Putamen (tissue), 1 donor: Measurements from ENCODE around the gene NCAPH2.

Experiments
- DNase-seq: peaks from one replicate; pipeline ENCODE4 v3.0.0-alpha.2; 2016; ENCODE audit warnings: low spot score

The NCAPH2 gene

GRCh38 chr22:50548921-50549790 lies 41.1 kb downstream of the NCAPH2 start:
- no peak for DNase-seq

GRCh38 chr22:50550395-50550794 lies 42.4 kb downstream of the NCAPH2 start:
- DNase-seq, result no peak

- no peak for DNase-seq
Observed at GRCh38 chr22:50551160-50551752, 43.2 kb downstream of the NCAPH2 start.

- no peak for DNase-seq
Observed at GRCh38 chr22:50553310-50553709, 45.3 kb downstream of the NCAPH2 start.

- DNase-seq, result peak; percentile 63
Observed at GRCh38 chr22:50556703-50557102, 48.7 kb downstream of the NCAPH2 start.

GRCh38 chr22:50560034-50560433 lies 52.0 kb downstream of the NCAPH2 start:
- no peak for DNase-seq

GRCh38 chr22:50561401-50562358 lies 53.7 kb downstream of the NCAPH2 start:
- DNase-seq, result no peak

- DNase-seq, result peak; percentile 91
Observed at GRCh38 chr22:50562523-50563412, 54.7 kb downstream of the NCAPH2 start, which contains the start of gene SYCE3. SYCE3 (minus strand) TSS chr22:50562919; CDS start chr22:50556405, 6,514 bp downstream.

- DNase-seq, result no peak
Observed at GRCh38 chr22:50563413-50564160, 55.6 kb downstream of the NCAPH2 start.

- DNase-seq, result no peak
Observed at GRCh38 chr22:50564289-50564688, 56.3 kb downstream of the NCAPH2 start.

- no peak for DNase-seq
Observed at GRCh38 chr22:50567721-50568252, 59.8 kb downstream of the NCAPH2 start.

GRCh38 chr22:50568626-50569025 lies 60.6 kb downstream of the NCAPH2 start:
- no peak for DNase-seq

- DNase-seq, result no peak
Observed at GRCh38 chr22:50569041-50569459, 61.0 kb downstream of the NCAPH2 start.

GRCh38 chr22:50569896-50570535 lies 62.0 kb downstream of the NCAPH2 start:
- DNase-seq, result no peak

- DNase-seq, result no peak
Observed at GRCh38 chr22:50570861-50571260, 62.8 kb downstream of the NCAPH2 start.

- DNase-seq, result no peak
Observed at GRCh38 chr22:50571264-50572175, 63.5 kb downstream of the NCAPH2 start.

- DNase-seq, result no peak
Observed at GRCh38 chr22:50572965-50573364, 64.9 kb downstream of the NCAPH2 start.
